ENCODE data around the gene LNPEP. TPM values are rescaled to one million over a fixed set of nuclear protein-coding genes. Genes with fewer than 3 reads are reported as not detected.

LNPEP gene
- total RNA-seq, 1 donor from 2014 or later: 57.4 TPM

DNA sequence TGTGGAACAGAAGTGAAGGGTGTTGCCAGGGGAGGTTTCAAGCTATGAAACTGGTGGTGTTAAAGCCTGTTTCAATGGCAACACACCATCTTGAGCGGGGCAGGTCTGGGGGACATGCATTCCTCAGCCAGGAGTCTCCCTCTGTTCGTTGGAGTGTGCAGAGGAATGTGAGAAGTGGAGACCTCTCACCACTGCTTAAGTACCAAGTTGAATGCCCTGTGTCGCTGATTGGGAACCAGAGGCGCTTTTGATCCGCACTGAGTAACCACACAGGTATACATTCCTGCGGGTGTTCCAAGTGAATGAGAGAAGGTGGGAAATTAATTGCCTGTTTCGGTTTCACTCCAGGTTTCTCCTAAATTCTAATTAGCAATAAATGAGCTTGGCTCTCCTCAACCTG lies 107.1 kb downstream of the LNPEP start:
- Histone ChIP-seq H3K36me3 (ENCODE audit: control insufficient read depth in 3 of 3, insufficient read depth in 3 of 3, low read length in 3 of 3) (peaks cover 0 to under 1% (median 0%) of the 10 kb centered on the region in 3 donors), H3K4me1 (ENCODE audit: control insufficient read depth in 3 of 3, insufficient read depth in 3 of 3, low read length in 3 of 3) (no peaks in the 10 kb centered on the region), H3K9me3 (ENCODE audit: control insufficient read depth in 3 of 3, low read length in 3 of 3) (no peaks in the 10 kb centered on the region), H3K27ac (ENCODE audit: low read depth, low read length) (no peak overlapping the region), H3K27me3 (ENCODE audit: control insufficient read depth in 3 of 3, insufficient read depth in 3 of 3, low read length in 3 of 3) (no peaks in the 10 kb centered on the region), H3K9ac (ENCODE audit: low read depth in 1 of 3, low read length in 3 of 3) (no peak overlapping the region), H3K4me3 (ENCODE audit: low read length in 3 of 3) (no peak overlapping the region)

GRCh38 chr5:97043511-97043910 lies 107.6 kb downstream of the LNPEP start:
- Histone ChIP-seq H3K4me3 (ENCODE audit: low read length in 3 of 3) (no peak overlapping the region), H3K9me3 (ENCODE audit: control insufficient read depth in 3 of 3, low read length in 3 of 3) (no peaks in the 10 kb centered on the region), H3K27ac (ENCODE audit: low read depth, low read length) (no peak overlapping the region), H3K4me1 (ENCODE audit: control insufficient read depth in 3 of 3, insufficient read depth in 3 of 3, low read length in 3 of 3) (no peaks in the 10 kb centered on the region), H3K9ac (ENCODE audit: low read depth in 1 of 3, low read length in 3 of 3) (no peak overlapping the region), H3K36me3 (ENCODE audit: control insufficient read depth in 3 of 3, insufficient read depth in 3 of 3, low read length in 3 of 3) (no peaks in the 10 kb centered on the region), H3K27me3 (ENCODE audit: control insufficient read depth in 3 of 3, insufficient read depth in 3 of 3, low read length in 3 of 3) (no peaks in the 10 kb centered on the region)

DNA sequence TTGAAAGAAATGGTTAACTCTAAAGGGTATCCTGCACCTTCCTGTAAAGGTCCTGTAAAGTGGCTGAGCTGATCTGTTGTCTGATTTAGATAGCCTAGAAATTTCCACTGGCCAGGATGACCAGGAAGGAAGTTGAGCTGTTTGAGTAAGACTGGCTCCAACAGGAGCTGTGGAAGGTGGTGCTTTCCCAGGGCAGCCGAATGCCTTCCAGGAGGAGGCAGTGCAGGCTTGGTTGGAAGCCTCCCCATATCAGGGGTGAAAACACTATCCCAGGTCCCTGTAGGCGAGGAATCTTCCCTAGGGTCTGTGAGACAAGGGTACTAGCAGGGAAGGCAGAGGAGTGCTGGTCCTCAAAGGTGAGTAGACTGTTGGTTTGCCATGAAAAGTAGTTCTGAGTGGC lies 108.2 kb downstream of the LNPEP start:
- Histone ChIP-seq H3K9ac (ENCODE audit: low read depth in 1 of 3, low read length in 3 of 3) (no peak overlapping the region), H3K9me3 (ENCODE audit: control insufficient read depth in 3 of 3, low read length in 3 of 3) (no peaks in the 10 kb centered on the region), H3K4me1 (ENCODE audit: control insufficient read depth in 3 of 3, insufficient read depth in 3 of 3, low read length in 3 of 3) (no peaks in the 10 kb centered on the region), H3K4me3 (ENCODE audit: low read length in 3 of 3) (no peak overlapping the region), H3K36me3 (ENCODE audit: control insufficient read depth in 3 of 3, insufficient read depth in 3 of 3, low read length in 3 of 3) (no peaks in the 10 kb centered on the region), H3K27me3 (ENCODE audit: control insufficient read depth in 3 of 3, insufficient read depth in 3 of 3, low read length in 3 of 3) (no peaks in the 10 kb centered on the region), H3K27ac (ENCODE audit: low read depth, low read length) (no peak overlapping the region)

GRCh38 chr5:97046270-97046982 lies 110.5 kb downstream of the LNPEP start:
- H3K9ac ChIP-seq (ENCODE audit: low read depth in 1 of 3, low read length in 3 of 3): no peak overlapping the region
- H3K4me3 ChIP-seq (ENCODE audit: low read length in 3 of 3): no peak overlapping the region
- no peaks in the 10 kb centered on the region for H3K27me3 ChIP-seq (ENCODE audit: control insufficient read depth in 3 of 3, insufficient read depth in 3 of 3, low read length in 3 of 3)
- H3K4me1 ChIP-seq (ENCODE audit: control insufficient read depth in 3 of 3, insufficient read depth in 3 of 3, low read length in 3 of 3): no peaks in the 10 kb centered on the region
- H3K9me3 ChIP-seq (ENCODE audit: control insufficient read depth in 3 of 3, low read length in 3 of 3): no peaks in the 10 kb centered on the region
- no peak overlapping the region for H3K27ac ChIP-seq (ENCODE audit: low read depth, low read length)
- H3K36me3 ChIP-seq (ENCODE audit: control insufficient read depth in 3 of 3, insufficient read depth in 3 of 3, low read length in 3 of 3): no peaks in the 10 kb centered on the region

DNA sequence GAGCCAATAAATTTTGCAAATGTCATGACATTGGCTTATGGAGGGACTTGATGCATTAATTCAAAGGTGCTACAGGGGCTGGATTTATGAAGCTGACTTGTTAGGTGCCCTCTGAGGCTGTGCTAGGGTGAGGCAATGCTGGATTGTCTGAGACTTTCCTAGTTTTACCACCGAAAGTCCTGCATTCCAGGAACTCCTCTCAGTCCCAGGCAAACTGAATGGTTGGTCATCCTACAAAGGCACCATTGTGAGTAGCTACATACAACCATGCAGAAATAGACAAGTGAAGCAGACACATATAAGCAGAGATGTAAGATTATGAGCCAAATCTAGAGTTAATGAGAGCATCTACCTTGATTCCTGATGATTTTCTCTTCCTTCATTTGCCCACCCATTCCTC lies 111.2 kb downstream of the LNPEP start:
- H3K36me3 ChIP-seq (ENCODE audit: control insufficient read depth in 3 of 3, insufficient read depth in 3 of 3, low read length in 3 of 3): no peaks in the 10 kb centered on the region
- no peaks in the 10 kb centered on the region for H3K4me1 ChIP-seq (ENCODE audit: control insufficient read depth in 3 of 3, insufficient read depth in 3 of 3, low read length in 3 of 3)
- H3K27ac ChIP-seq (ENCODE audit: low read depth, low read length): no peak overlapping the region
- H3K9ac ChIP-seq (ENCODE audit: low read depth in 1 of 3, low read length in 3 of 3): no peak overlapping the region
- no peak overlapping the region for H3K4me3 ChIP-seq (ENCODE audit: low read length in 3 of 3)
- no peaks in the 10 kb centered on the region for H3K9me3 ChIP-seq (ENCODE audit: control insufficient read depth in 3 of 3, low read length in 3 of 3)
- no peaks in the 10 kb centered on the region for H3K27me3 ChIP-seq (ENCODE audit: control insufficient read depth in 3 of 3, insufficient read depth in 3 of 3, low read length in 3 of 3)

GRCh38 chr5:97049175-97049574 lies 113.3 kb downstream of the LNPEP start:
- Histone ChIP-seq H3K9me3 (ENCODE audit: control insufficient read depth in 3 of 3, low read length in 3 of 3) (no peaks in the 10 kb centered on the region), H3K36me3 (ENCODE audit: control insufficient read depth in 3 of 3, insufficient read depth in 3 of 3, low read length in 3 of 3) (no peaks in the 10 kb centered on the region), H3K9ac (ENCODE audit: low read depth in 1 of 3, low read length in 3 of 3) (no peak overlapping the region), H3K27me3 (ENCODE audit: control insufficient read depth in 3 of 3, insufficient read depth in 3 of 3, low read length in 3 of 3) (no peaks in the 10 kb centered on the region), H3K4me3 (ENCODE audit: low read length in 3 of 3) (no peak overlapping the region), H3K27ac (ENCODE audit: low read depth, low read length) (no peak overlapping the region), H3K4me1 (ENCODE audit: control insufficient read depth in 3 of 3, insufficient read depth in 3 of 3, low read length in 3 of 3) (no peaks in the 10 kb centered on the region)

- Histone ChIP-seq H3K27me3 (ENCODE audit: control insufficient read depth in 3 of 3, insufficient read depth in 3 of 3, low read length in 3 of 3) (no peaks in the 10 kb centered on the region), H3K4me3 (ENCODE audit: low read length in 3 of 3) (no peak overlapping the region), H3K4me1 (ENCODE audit: control insufficient read depth in 3 of 3, insufficient read depth in 3 of 3, low read length in 3 of 3) (no peaks in the 10 kb centered on the region), H3K36me3 (ENCODE audit: control insufficient read depth in 3 of 3, insufficient read depth in 3 of 3, low read length in 3 of 3) (no peaks in the 10 kb centered on the region), H3K27ac (ENCODE audit: low read depth, low read length) (no peak overlapping the region), H3K9me3 (ENCODE audit: control insufficient read depth in 3 of 3, low read length in 3 of 3) (no peaks in the 10 kb centered on the region), H3K9ac (ENCODE audit: low read depth in 1 of 3, low read length in 3 of 3) (no peak overlapping the region)
Measured at GRCh38 chr5:97056263-97056662, 120.4 kb downstream of the LNPEP start.

DNA sequence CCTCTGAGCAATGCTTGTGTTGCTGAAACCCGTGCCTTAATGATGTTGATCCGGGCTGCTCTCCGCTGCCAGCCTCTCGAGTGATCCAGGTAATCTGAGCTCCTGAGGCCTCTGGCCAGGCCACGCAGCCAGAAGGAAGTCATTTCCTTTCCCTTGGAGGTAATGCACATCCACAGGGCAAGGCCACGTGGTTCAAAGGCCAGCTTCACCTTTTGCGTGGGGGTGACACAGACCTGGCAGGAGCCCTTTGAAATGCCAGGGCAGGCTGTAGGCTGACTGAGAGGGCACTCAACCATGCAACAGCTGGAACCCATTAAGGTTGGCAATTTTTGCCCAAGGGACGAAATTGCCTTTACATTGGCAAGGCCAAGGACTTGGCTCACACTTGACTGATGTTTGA lies 126.2 kb downstream of the LNPEP start:
- Histone ChIP-seq H3K27ac (ENCODE audit: low read depth, low read length) (no peak overlapping the region), H3K9ac (ENCODE audit: low read depth in 1 of 3, low read length in 3 of 3) (no peak overlapping the region), H3K36me3 (ENCODE audit: control insufficient read depth in 3 of 3, insufficient read depth in 3 of 3, low read length in 3 of 3) (no peaks in the 10 kb centered on the region), H3K4me1 (ENCODE audit: control insufficient read depth in 3 of 3, insufficient read depth in 3 of 3, low read length in 3 of 3) (peaks cover 6 to 9% (median 8%) of the 10 kb centered on the region in 3 donors), H3K9me3 (ENCODE audit: control insufficient read depth in 3 of 3, low read length in 3 of 3) (no peaks in the 10 kb centered on the region), H3K27me3 (ENCODE audit: control insufficient read depth in 3 of 3, insufficient read depth in 3 of 3, low read length in 3 of 3) (no peaks in the 10 kb centered on the region), H3K4me3 (ENCODE audit: low read length in 3 of 3) (no peak overlapping the region)

- Histone ChIP-seq H3K9ac (ENCODE audit: low read depth in 1 of 3, low read length in 3 of 3) (no peak overlapping the region), H3K36me3 (ENCODE audit: control insufficient read depth in 3 of 3, insufficient read depth in 3 of 3, low read length in 3 of 3) (no peaks in the 10 kb centered on the region), H3K4me1 (ENCODE audit: control insufficient read depth in 3 of 3, insufficient read depth in 3 of 3, low read length in 3 of 3) (peaks cover 6 to 9% (median 8%) of the 10 kb centered on the region in 3 donors), H3K27ac (ENCODE audit: low read depth, low read length) (no peak overlapping the region), H3K27me3 (ENCODE audit: control insufficient read depth in 3 of 3, insufficient read depth in 3 of 3, low read length in 3 of 3) (no peaks in the 10 kb centered on the region), H3K4me3 (ENCODE audit: low read length in 3 of 3) (no peak overlapping the region), H3K9me3 (ENCODE audit: control insufficient read depth in 3 of 3, low read length in 3 of 3) (no peaks in the 10 kb centered on the region)
Measured at GRCh38 chr5:97063251-97063650, 127.4 kb downstream of the LNPEP start.

GRCh38 chr5:97065475-97065874 lies 129.6 kb downstream of the LNPEP start:
- no peak overlapping the region for H3K27ac ChIP-seq (ENCODE audit: low read depth, low read length)
- H3K27me3 ChIP-seq (ENCODE audit: control insufficient read depth in 3 of 3, insufficient read depth in 3 of 3, low read length in 3 of 3): no peaks in the 10 kb centered on the region
- H3K9me3 ChIP-seq (ENCODE audit: control insufficient read depth in 3 of 3, low read length in 3 of 3): no peaks in the 10 kb centered on the region
- H3K4me1 ChIP-seq (ENCODE audit: control insufficient read depth in 3 of 3, insufficient read depth in 3 of 3, low read length in 3 of 3): peaks cover 6 to 9% (median 8%) of the 10 kb centered on the region in 3 donors
- no peak overlapping the region for H3K4me3 ChIP-seq (ENCODE audit: low read length in 3 of 3)
- no peak overlapping the region for H3K9ac ChIP-seq (ENCODE audit: low read depth in 1 of 3, low read length in 3 of 3)
- H3K36me3 ChIP-seq (ENCODE audit: control insufficient read depth in 3 of 3, insufficient read depth in 3 of 3, low read length in 3 of 3): no peaks in the 10 kb centered on the region
